MM.1S (cell line): Measurements from ENCODE around the gene GLRX2.
A peak's percentile ranks its signal among the peaks of the same experiment; 100 is the strongest.

Source experiments
- DNase-seq: peaks from one replicate; pipeline ENCODE4 v3.0.0-alpha.2; 2015
- H2AFZ ChIP-seq: fragments of 300-600 bp; sonication (generic); 2 replicates; pipeline ENCODE4 v1.6.0; 2016; ENCODE audit warnings: antibody characterized with exemption, low read length
- H3F3A ChIP-seq: fragments of 300-600 bp; sonication (generic); 2 replicates; pipeline ENCODE4 v1.6.1; 2016; ENCODE audit warnings: mild to moderate bottlenecking, antibody characterized with exemption, low read length, moderate library complexity, mixed read lengths; ENCODE audit not compliant: insufficient read depth
- H3K27ac ChIP-seq: fragments of 300-600 bp; sonication (generic); 2 replicates; pipeline ENCODE4 v1.5.1; 2016; ENCODE audit warnings: mild to moderate bottlenecking, low read length
- H3K27me3 ChIP-seq: fragments of 300-600 bp; sonication (generic); replicated peaks from 2 replicates; pipeline ENCODE4 v1.6.0; 2016; ENCODE audit warnings: low read length; ENCODE audit not compliant: insufficient read depth
- H3K36me3 ChIP-seq: fragments of 300-600 bp; sonication (generic); replicated peaks from 2 replicates; pipeline ENCODE4 v1.6.1; 2016; ENCODE audit warnings: mild to moderate bottlenecking, low read length, mixed read lengths; ENCODE audit not compliant: insufficient read depth
- H3K4me1 ChIP-seq: fragments of 300-600 bp; sonication (generic); 2 replicates; pipeline ENCODE4 v1.6.1; 2016; ENCODE audit warnings: low read length, mixed read lengths
- H3K4me2 ChIP-seq: fragments of 300-600 bp; sonication (generic); 2 replicates; pipeline ENCODE4 v1.6.0; 2016; ENCODE audit warnings: low read depth, low read length
- H3K4me3 ChIP-seq: fragments of 300-600 bp; sonication (generic); 2 replicates; pipeline ENCODE4 v1.5.1; 2016; ENCODE audit warnings: low read length, mixed read lengths
- H3K79me2 ChIP-seq: fragments of 300-600 bp; sonication (generic); 2 replicates; pipeline ENCODE4 v1.6.1; 2016; ENCODE audit warnings: mixed run types, low read length, mixed read lengths
- H3K9ac ChIP-seq: fragments of 300-600 bp; sonication (generic); 2 replicates; pipeline ENCODE4 v1.6.1; 2016; ENCODE audit warnings: low read length, mixed read lengths
- H3K9me2 ChIP-seq: fragments of 300-600 bp; sonication (generic); replicated peaks from 2 replicates; pipeline ENCODE4 v1.6.1; 2016; ENCODE audit warnings: mild to moderate bottlenecking, low read length, mixed read lengths; ENCODE audit not compliant: insufficient read depth
- H3K9me3 ChIP-seq: fragments of 300-600 bp; sonication (generic); replicated peaks from 2 replicates; pipeline ENCODE4 v1.6.1; 2016; ENCODE audit warnings: mild to moderate bottlenecking, low read length, mixed read lengths; ENCODE audit not compliant: insufficient read depth
- H4K20me1 ChIP-seq: fragments of 300-600 bp; sonication (generic); 2 replicates; pipeline ENCODE4 v1.6.1; 2016; ENCODE audit warnings: mild to moderate bottlenecking, low read length, moderate library complexity, mixed read lengths; ENCODE audit not compliant: insufficient read depth
- EZH2 ChIP-seq: fragments of 300-600 bp; sonication (generic); optimal IDR thresholded peaks from 2 replicates; pipeline ENCODE3; 2017; ENCODE audit warnings: low read depth, mild to moderate bottlenecking, antibody characterized with exemption, low read length, mixed read lengths
- EZH2phosphoT487 ChIP-seq: fragments of 300-600 bp; sonication (generic); IDR thresholded peaks from 2 replicates; pipeline ENCODE4 v1.6.1; 2018; ENCODE audit warnings: antibody characterized with exemption, low read length
- TF ChIP-seq, protein P1 (sequence below): fragments of 300-600 bp; sonication (generic); IDR thresholded peaks from 2 replicates; pipeline ENCODE4 v1.5.1; 2016; ENCODE audit warnings: antibody characterized with exemption, low read length, mixed read lengths

The GLRX2 gene

DNA sequence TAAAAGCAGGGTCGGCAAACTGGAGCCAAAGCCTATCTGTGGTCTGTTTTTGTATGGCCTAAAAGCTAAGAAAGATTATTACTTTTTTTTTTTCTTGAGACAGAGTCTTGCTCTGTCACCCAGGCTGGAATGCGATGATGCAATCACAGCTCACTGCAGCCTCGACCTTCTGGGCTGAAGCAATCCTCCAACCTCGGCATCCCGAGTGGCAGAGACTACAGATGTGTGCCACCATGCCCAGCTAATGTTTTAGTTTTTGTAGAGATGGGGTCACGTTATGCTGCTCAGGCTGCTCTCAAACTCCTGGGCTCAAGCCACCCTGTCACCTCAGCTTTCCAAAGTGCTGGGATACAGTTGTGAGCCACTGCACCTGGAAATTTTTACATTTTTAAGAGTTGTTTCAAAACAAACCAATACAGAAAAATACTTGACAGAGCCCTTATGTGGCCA is 6.5 kb upstream of the GLRX2 start:
- peak overlapping the region; percentile 61; the same call in 1 of the 2 replicates for H3K27ac ChIP-seq
- no peaks in the 10 kb centered on the region for H3K9me3 ChIP-seq
- H3F3A ChIP-seq: peaks cover 7% of the 10 kb centered on the region
- no peaks in the 10 kb centered on the region for H3K36me3 ChIP-seq
- no peak for TF ChIP-seq EZH2phosphoT487
- no peaks in the 10 kb centered on the region for H3K9me2 ChIP-seq
- H4K20me1 ChIP-seq: no peaks in the 10 kb centered on the region
- DNase-seq: peak; percentile 21
- no peaks in the 10 kb centered on the region for H3K27me3 ChIP-seq
- H3K79me2 ChIP-seq: no peaks in the 10 kb centered on the region
- H3K4me3 ChIP-seq: peak overlapping the region; percentile 21
- peak overlapping the region; percentile 65 for H2AFZ ChIP-seq
- H3K9ac ChIP-seq: peak overlapping the region; percentile 30; the same call in 1 of the 2 replicates
- peaks cover 14% of the 10 kb centered on the region for H3K4me1 ChIP-seq
- H3K4me2 ChIP-seq: peak overlapping the region; percentile 59

DNA sequence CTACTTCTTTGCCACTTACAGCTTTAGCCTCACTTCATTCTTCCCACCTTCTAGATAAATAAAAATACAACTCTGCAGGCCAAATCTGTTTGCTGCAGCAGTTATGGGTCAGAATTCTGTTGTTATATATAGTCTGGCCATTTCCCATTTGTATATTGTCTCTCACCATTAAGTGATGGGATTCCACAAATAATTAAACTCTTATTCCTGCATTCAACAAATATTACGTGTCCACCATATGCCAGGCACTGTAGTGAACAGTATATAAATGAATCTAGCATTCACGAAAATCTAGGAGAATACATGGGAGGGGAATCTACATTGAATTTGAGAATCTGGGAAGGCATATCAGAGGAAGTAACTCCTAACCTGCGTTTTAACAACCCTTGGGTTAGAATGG is 5.7 kb upstream of the GLRX2 start:
- peaks cover 7% of the 10 kb centered on the region for H3F3A ChIP-seq
- H3K4me3 ChIP-seq: no peak overlapping the region
- peak overlapping the region; percentile 65 for H2AFZ ChIP-seq
- H3K79me2 ChIP-seq: no peaks in the 10 kb centered on the region
- H3K9ac ChIP-seq: no peak overlapping the region
- H3K36me3 ChIP-seq: no peaks in the 10 kb centered on the region
- H3K4me1 ChIP-seq: peaks cover 16% of the 10 kb centered on the region
- no peaks in the 10 kb centered on the region for H4K20me1 ChIP-seq
- no peaks in the 10 kb centered on the region for H3K9me2 ChIP-seq
- H3K4me2 ChIP-seq: peak overlapping the region; percentile 59; the same call in 1 of the 2 replicates
- DNase-seq: no peak
- H3K27me3 ChIP-seq: no peaks in the 10 kb centered on the region
- H3K27ac ChIP-seq: no peak overlapping the region
- no peak for TF ChIP-seq EZH2phosphoT487
- TF ChIP-seq EZH2: no peak
- TF ChIP-seq, protein P1, sequence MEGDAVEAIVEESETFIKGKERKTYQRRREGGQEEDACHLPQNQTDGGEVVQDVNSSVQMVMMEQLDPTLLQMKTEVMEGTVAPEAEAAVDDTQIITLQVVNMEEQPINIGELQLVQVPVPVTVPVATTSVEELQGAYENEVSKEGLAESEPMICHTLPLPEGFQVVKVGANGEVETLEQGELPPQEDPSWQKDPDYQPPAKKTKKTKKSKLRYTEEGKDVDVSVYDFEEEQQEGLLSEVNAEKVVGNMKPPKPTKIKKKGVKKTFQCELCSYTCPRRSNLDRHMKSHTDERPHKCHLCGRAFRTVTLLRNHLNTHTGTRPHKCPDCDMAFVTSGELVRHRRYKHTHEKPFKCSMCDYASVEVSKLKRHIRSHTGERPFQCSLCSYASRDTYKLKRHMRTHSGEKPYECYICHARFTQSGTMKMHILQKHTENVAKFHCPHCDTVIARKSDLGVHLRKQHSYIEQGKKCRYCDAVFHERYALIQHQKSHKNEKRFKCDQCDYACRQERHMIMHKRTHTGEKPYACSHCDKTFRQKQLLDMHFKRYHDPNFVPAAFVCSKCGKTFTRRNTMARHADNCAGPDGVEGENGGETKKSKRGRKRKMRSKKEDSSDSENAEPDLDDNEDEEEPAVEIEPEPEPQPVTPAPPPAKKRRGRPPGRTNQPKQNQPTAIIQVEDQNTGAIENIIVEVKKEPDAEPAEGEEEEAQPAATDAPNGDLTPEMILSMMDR: no peak
- no peaks in the 10 kb centered on the region for H3K9me3 ChIP-seq

DNA sequence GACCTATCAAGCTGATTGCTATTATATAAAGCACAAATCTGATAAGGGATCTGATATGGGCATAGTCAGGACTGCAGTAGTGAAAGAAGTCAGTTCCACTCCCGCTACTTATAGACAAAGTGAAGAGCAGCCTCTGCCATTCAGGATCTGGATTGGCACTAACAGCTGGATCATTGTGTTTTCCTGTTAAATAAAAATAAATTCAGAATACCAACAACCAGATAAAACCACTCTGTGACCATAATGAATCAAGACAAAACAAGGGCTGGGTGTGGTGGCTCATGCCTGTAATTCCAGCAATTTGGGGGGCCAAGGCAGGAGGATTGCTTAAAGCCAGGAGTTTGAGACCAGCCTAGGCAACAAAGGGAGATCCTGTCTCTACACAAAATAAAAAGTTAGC is 5.0 kb upstream of the GLRX2 start:
- no peaks in the 10 kb centered on the region for H3K9me2 ChIP-seq
- H3K4me1 ChIP-seq: peaks cover 20% of the 10 kb centered on the region
- TF ChIP-seq EZH2phosphoT487: no peak
- no peak for TF ChIP-seq EZH2
- no peak overlapping the region for H3K27ac ChIP-seq
- H2AFZ ChIP-seq: no peak overlapping the region
- no peak overlapping the region for H3K4me3 ChIP-seq
- DNase-seq: no peak
- no peak overlapping the region for H3K4me2 ChIP-seq
- H3K9me3 ChIP-seq: no peaks in the 10 kb centered on the region
- no peaks in the 10 kb centered on the region for H3K27me3 ChIP-seq
- no peaks in the 10 kb centered on the region for H4K20me1 ChIP-seq
- H3K36me3 ChIP-seq: no peaks in the 10 kb centered on the region
- H3F3A ChIP-seq: peaks cover 11% of the 10 kb centered on the region
- H3K79me2 ChIP-seq: no peaks in the 10 kb centered on the region
- no peak overlapping the region for H3K9ac ChIP-seq

DNA sequence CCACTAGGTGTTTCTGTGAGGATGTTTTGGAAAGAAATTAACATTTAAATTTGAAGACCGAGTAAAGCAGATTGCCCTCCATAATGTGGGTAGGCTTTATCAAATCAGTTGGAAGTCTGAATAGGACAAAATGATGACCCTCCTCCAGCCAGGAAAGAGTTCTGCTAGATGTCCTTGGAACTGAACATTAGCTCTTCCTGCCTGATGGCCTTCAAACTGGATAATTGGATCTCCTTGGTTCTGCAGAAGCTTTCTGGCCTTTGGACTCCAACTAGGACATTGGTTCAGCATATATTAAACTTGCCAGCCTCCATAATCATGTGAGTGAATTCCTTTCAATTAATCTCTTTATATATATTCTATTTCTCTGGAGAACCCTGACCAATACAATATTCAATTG is 4.4 kb upstream of the GLRX2 start:
- H3K4me2 ChIP-seq: no peak overlapping the region
- H3K27me3 ChIP-seq: no peaks in the 10 kb centered on the region
- no peaks in the 10 kb centered on the region for H3K9me3 ChIP-seq
- no peak overlapping the region for H3K27ac ChIP-seq
- no peak overlapping the region for H2AFZ ChIP-seq
- peaks cover 17% of the 10 kb centered on the region for H3F3A ChIP-seq
- H3K9ac ChIP-seq: no peak overlapping the region
- H3K4me3 ChIP-seq: no peak overlapping the region
- no peaks in the 10 kb centered on the region for H3K36me3 ChIP-seq
- peaks cover 20% of the 10 kb centered on the region for H3K4me1 ChIP-seq
- H3K9me2 ChIP-seq: no peaks in the 10 kb centered on the region
- H4K20me1 ChIP-seq: no peaks in the 10 kb centered on the region
- DNase-seq: no peak
- H3K79me2 ChIP-seq: 0 out of 2 replicates have a peak, but pooled peaks cover 2% of the 10 kb centered on the region
- TF ChIP-seq EZH2phosphoT487: no peak
- TF ChIP-seq, protein P1: no peak
